IPS-20b (cell line): Measurements from ENCODE around the gene SASS6.
"Not testable (repeated sequence)": the region's sequence is repeated elsewhere in the genome, so short reads cannot be mapped to it uniquely, and the experiment has no call there.

Experiments
- H3K27ac ChIP-seq: one replicate; pipeline ENCODE4 v1.5.1; 2013; ENCODE audit warnings: low read length
- H3K27me3 ChIP-seq: 2 replicates; pipeline ENCODE4 v1.6.1; 2013; ENCODE audit warnings: mild to moderate bottlenecking, low read length, inconsistent platforms; ENCODE audit not compliant: insufficient read depth
- H3K36me3 ChIP-seq: 2 replicates; pipeline ENCODE4 v1.6.1; 2013; ENCODE audit warnings: low read depth, mild to moderate bottlenecking, inconsistent platforms, low read length, moderate library complexity; ENCODE audit not compliant: insufficient read depth
- H3K4me1 ChIP-seq: 2 replicates; pipeline ENCODE4 v1.6.1; 2013; ENCODE audit warnings: mild to moderate bottlenecking, control low read depth, inconsistent platforms, low read length, moderate library complexity; ENCODE audit not compliant: insufficient read depth
- H3K4me3 ChIP-seq: 2 replicates; pipeline ENCODE4 v1.5.1; 2013; ENCODE audit warnings: mild to moderate bottlenecking, low read length, inconsistent platforms
- H3K9ac ChIP-seq: 2 replicates; pipeline ENCODE4 v1.6.1; 2013; ENCODE audit warnings: low read depth, mild to moderate bottlenecking, inconsistent platforms, low read length, moderate library complexity
- H3K9me3 ChIP-seq: 2 replicates; pipeline ENCODE4 v1.6.1; 2013; ENCODE audit warnings: mild to moderate bottlenecking, low read depth, low read length, inconsistent platforms; ENCODE audit not compliant: insufficient read depth

SASS6 gene

DNA sequence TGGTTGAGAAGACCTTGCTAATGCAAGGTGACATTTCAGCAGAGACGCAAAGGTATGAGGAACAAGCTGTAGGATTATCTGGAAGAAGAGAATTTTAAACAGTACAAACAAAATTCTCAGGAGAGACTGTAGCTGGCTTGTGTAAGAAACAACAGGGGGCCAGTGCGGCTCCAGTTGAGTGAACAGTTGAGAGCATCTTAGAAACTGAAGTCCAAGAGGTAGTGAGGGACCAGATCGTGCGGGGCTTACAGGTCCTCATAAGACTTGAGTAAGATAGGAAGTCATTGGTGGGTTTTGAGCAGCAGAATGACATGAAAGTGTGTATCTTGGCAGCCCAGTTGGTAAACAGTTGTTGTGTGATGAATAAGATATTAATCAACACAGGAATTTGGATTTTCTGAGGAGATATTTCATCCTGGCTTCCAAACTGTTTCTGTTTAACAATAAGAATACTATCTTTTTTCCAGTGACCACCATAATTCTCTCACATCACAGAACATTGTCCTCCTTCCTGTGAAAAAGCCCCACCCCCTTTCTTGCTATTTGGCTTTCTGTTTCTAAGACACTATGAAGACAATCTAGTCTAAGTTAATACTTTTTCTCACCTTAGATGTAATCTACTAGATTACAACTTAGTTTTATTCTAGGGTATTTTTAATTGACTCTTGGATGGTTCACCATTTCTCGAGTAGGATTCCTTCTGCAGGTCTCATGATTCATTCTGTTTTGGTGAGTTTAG, 62.4 kb downstream of the SASS6 start:
- H3K36me3 ChIP-seq: peaks cover 76% of the 10 kb centered on the region
- H3K4me1 ChIP-seq: no peaks in the 10 kb centered on the region
- H3K27me3 ChIP-seq: no peaks in the 10 kb centered on the region
- no peak overlapping the region for H3K9ac ChIP-seq
- no peak overlapping the region for H3K27ac ChIP-seq
- H3K4me3 ChIP-seq: no peak overlapping the region
- H3K9me3 ChIP-seq: no peaks in the 10 kb centered on the region

DNA sequence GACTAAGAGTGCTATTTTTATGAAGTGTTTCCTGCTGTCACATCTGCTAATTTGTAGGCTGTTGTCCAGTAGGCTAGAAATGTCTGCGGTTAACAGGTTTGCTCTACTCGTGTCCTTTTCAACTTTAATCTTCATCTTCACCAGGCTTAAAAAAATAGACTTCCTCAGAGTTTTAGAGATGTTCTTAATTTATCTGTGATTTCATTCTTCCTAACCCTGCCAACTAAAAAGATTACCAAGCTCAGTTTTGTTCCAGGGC, 66.8 kb downstream of the SASS6 start:
- Histone ChIP-seq H3K27ac (no peak overlapping the region), H3K27me3 (no peaks in the 10 kb centered on the region), H3K4me1 (no peaks in the 10 kb centered on the region), H3K36me3 (peaks cover 81% of the 10 kb centered on the region), H3K9ac (no peak overlapping the region), H3K9me3 (no peaks in the 10 kb centered on the region), H3K4me3 (no peak overlapping the region)

DNA sequence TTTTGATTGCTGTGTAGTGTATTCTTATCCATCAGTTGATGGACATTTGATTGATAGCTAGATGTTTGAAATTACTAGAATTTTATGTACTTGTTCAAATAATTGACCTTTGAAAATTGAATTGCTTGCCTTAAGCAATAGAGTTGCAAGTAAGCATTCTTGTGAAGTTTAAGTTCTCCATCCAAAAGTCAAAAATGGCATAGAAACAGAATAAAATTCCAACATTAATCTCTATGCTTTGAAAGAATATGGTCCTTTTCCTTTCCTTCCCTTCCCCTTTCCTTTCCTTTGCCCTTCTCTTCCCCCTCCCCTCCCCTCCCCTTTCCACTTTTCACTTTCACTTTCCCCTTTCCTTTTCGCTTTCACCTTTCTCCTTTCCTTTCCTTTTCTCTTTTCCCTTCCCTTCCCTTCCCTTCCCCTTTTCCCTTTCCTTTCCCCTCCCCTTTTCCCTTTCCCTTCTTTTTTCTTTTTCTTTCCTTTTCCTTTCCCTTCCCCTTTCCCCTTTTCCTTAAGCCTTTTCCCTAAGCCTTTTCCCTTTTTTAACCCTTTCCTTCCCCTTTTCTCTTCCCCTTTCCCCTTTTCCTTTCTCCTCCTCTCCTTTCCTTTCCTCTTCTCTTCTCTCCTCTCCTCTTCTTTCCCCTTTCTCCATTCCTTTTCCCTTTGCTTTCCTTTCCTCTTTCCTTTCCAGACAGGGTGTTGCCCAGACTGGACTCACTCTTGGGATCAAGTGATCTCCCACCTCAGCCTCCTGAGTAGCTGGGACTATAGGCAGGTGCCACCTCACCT, 67.4 kb downstream of the SASS6 start:
- no peak overlapping the region for H3K27ac ChIP-seq
- no peak overlapping the region for H3K9ac ChIP-seq
- no peaks in the 10 kb centered on the region for H3K4me1 ChIP-seq
- peaks cover 81% of the 10 kb centered on the region for H3K36me3 ChIP-seq
- no peak overlapping the region for H3K4me3 ChIP-seq
- H3K27me3 ChIP-seq: no peaks in the 10 kb centered on the region
- H3K9me3 ChIP-seq: no peaks in the 10 kb centered on the region

DNA sequence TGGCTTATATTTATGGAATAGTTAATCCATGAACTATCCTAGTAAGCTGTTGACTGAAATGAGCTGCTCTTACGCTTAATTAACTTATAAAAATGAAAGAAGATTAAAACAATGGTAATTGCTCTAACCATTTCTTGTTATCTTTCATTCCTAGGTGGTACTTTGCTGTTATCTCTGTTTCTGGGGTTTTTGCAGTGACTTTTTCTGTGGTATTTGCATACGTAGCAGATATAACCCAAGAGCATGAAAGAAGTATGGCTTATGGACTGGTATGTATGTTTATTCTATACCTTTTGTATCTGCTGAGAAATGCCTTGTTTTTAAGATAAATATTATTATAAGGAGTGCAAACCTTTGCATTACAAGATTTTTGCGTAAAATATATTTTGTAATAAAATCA, 71.0 kb downstream of the SASS6 start:
- no peak overlapping the region for H3K4me3 ChIP-seq
- peaks cover 68% of the 10 kb centered on the region for H3K36me3 ChIP-seq
- no peaks in the 10 kb centered on the region for H3K9me3 ChIP-seq
- H3K4me1 ChIP-seq: no peaks in the 10 kb centered on the region
- no peaks in the 10 kb centered on the region for H3K27me3 ChIP-seq
- H3K9ac ChIP-seq: no peak overlapping the region
- H3K27ac ChIP-seq: no peak overlapping the region

DNA sequence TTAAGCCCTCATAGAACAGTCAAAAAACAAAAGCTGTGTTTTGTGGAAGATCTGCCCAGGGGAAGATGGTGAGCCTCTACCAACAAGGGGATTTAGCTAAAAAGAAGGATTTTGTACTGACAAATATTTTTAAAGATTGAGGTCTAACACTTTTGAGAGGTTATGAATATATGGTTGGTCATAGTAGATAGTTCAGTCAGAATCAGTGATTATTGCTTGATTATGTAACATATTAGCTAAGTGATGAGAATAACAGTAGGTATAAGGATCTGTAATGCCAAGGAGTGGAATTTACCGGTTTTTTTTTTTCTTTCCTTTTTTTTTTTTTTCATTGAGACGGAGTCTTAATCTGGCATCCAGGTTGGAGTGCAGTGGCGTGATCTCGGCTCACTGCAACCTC, 79.0 kb downstream of the SASS6 start:
- H3K9me3 ChIP-seq: no peaks in the 10 kb centered on the region
- H3K4me1 ChIP-seq: peaks cover 14% of the 10 kb centered on the region
- H3K36me3 ChIP-seq: peaks cover 24% of the 10 kb centered on the region
- no peak overlapping the region for H3K27ac ChIP-seq
- no peak overlapping the region for H3K4me3 ChIP-seq
- H3K27me3 ChIP-seq: no peaks in the 10 kb centered on the region
- no peak overlapping the region for H3K9ac ChIP-seq

DNA sequence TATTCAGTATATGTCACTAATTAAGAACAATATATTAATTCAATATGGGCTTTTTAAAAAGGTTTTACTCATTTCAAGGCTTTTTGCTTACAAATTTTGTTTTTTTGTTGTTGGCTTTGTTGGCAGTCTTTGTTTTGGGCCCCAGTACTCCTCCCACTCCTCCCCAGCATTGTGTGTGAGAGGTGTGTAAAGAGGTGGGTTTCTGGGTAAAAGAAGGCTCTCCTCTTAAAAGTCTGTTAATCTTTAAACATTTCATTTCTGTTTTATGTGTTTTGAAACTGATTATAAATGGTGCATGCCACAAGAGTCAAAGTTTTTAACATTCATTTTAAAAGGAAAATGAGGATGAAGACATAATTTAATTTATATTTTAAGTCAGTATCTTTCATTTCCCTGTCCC, 79.6 kb downstream of the SASS6 start:
- H3K9me3 ChIP-seq: no peaks in the 10 kb centered on the region
- H3K36me3 ChIP-seq: peaks cover 20% of the 10 kb centered on the region
- H3K4me1 ChIP-seq: peaks cover 17% of the 10 kb centered on the region
- no peak overlapping the region for H3K4me3 ChIP-seq
- no peaks in the 10 kb centered on the region for H3K27me3 ChIP-seq
- H3K27ac ChIP-seq: no peak overlapping the region
- no peak overlapping the region for H3K9ac ChIP-seq

DNA sequence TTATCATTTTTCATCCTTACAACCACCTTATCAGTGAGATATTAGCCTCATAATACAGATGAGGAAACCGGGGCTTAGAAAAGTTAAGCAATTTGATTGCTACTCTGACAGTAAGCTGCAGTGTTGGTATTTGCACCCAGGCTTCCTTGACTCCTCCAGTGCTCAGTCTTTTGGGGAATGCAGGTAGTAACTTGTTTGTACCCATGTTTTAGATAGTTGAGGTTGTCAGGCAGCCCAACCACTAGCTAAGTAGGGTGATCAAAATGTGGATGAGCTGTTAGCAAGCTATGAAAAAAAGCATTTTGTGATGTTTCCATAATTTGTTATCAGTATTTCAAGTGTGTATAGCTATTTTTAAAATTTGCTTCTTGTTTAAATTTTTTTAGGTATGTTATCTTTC, 80.8 kb downstream of the SASS6 start:
- Histone ChIP-seq H3K9me3 (no peaks in the 10 kb centered on the region), H3K36me3 (peaks cover 15% of the 10 kb centered on the region; the same call in 1 of the 2 replicates), H3K27ac (no peak overlapping the region), H3K9ac (no peak overlapping the region), H3K4me3 (no peak overlapping the region), H3K27me3 (no peaks in the 10 kb centered on the region), H3K4me1 (peaks cover 19% of the 10 kb centered on the region)

DNA sequence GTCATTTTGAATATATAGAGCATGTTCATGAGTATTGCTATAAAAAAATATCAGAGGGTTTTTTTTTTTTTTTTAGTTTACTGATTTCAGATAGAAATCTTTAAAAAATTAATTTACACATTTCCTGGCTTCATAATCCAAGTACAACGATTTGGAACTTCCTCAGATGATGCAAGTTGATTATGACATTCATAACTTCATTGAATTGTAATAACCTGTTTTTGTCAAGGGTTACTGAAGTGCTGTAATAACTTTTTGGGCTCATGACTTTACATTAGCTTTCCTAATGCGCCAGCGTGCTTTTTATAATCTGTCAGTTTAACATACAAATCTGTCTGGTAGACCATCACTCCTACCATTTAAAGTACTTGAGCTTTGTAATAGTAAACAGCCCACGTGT, 81.3 kb downstream of the SASS6 start:
- Histone ChIP-seq H3K4me1 (peaks cover 23% of the 10 kb centered on the region), H3K36me3 (peaks cover 15% of the 10 kb centered on the region; the same call in 1 of the 2 replicates), H3K27me3 (no peaks in the 10 kb centered on the region), H3K9me3 (no peaks in the 10 kb centered on the region), H3K9ac (no peak overlapping the region), H3K27ac (no peak overlapping the region), H3K4me3 (no peak overlapping the region)

DNA sequence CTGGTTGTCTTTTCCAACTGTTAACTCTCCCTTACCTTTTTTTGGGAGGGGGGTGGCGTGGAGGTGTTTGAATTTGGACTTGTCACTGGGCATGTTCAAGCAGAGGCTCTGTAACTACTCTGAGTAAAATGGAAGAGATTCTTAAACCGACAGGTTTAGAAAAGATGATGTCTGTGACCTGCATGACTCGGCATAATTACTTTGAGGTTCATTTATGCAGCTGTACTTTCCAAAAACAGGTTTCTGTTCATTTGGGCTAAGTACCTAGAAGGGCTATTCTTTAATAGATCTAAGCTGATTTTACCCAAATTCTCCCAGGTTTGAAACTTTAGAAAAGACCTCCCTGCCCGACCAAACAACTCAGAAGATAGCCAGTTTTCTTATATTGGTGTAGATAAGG, 82.6 kb downstream of the SASS6 start:
- no peaks in the 10 kb centered on the region for H3K9me3 ChIP-seq
- H3K4me3 ChIP-seq: no peak overlapping the region
- no peak overlapping the region for H3K9ac ChIP-seq
- H3K27ac ChIP-seq: peak overlapping the region; percentile 44
- H3K4me1 ChIP-seq: peaks cover 23% of the 10 kb centered on the region
- H3K27me3 ChIP-seq: no peaks in the 10 kb centered on the region
- peaks cover 15% of the 10 kb centered on the region; the same call in 1 of the 2 replicates for H3K36me3 ChIP-seq

DNA sequence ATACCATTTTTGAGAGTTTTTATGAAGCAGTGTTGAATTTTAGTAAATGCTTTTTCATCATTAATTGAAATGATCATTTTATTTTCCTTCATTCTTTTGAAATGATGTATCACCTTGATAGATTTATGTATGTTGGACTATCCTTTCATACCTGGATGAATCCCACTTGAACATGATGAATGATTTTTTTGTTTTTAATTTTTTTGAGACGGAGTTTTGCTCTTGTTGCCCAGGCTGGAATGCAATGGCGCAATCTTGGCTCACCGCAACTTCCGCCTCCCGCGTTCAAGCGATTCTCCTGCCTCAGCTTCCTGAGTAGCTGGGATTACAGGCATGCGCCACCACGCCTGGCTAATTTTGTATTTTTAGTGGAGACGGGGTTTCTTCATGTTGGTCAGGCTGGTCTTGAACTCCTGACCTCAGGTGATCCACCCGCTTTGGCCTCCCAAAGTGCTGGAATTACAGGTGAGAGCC, 85.5 kb downstream of the SASS6 start:
- H3K9ac ChIP-seq, H3K4me3 ChIP-seq, H3K27me3 ChIP-seq, H3K9me3 ChIP-seq, H3K27ac ChIP-seq: not testable (repeated sequence)
- H3K4me1 ChIP-seq: peaks cover 24% of the 10 kb centered on the region
- peaks cover 19% of the 10 kb centered on the region for H3K36me3 ChIP-seq

DNA sequence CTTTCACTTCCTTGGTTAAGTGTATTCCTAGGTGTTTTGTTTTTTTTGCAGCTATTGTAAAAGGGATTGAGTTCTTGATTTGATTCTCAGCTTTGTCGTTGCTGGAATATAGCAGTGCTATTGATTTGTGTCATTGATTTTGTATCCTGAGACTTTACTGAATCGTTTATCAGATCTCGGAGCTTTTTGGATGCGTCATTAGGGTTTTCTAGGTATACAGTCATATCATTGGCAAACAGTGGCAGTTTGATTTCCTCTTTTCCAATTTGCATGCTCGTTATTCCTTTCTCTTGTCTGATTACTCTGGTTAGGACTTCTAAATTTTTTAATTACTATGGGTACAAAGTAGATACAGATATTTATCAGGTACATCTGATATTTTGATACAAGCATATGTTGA, 87.5 kb downstream of the SASS6 start:
- Histone ChIP-seq H3K4me3 (no peak overlapping the region), H3K27ac (no peak overlapping the region), H3K36me3 (peaks cover 11% of the 10 kb centered on the region), H3K9me3 (peaks cover 4% of the 10 kb centered on the region; the same call in 1 of the 2 replicates), H3K27me3 (no peaks in the 10 kb centered on the region), H3K9ac (no peak overlapping the region), H3K4me1 (peaks cover 28% of the 10 kb centered on the region)

DNA sequence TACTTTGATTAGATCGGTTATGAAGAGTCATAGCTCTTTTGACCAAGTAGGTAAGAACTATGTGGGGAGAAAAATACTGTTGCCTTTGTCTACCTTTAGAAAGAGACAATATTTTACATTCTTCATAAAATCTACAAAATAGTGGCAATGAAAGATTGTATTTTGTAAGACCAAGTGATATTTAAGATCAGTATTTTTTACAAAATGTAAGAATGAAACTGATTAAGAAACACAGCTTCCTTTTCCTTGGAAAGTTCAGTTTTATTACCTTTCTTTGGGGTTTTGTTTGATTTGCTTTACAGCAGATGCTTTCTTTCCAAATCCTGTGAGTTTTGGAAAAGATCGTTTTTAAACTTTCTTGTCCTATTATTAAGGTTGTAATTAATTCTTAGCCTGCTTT, 93.1 kb downstream of the SASS6 start:
- H3K4me3 ChIP-seq: peak overlapping the region; percentile 87
- H3K9ac ChIP-seq: peak overlapping the region; percentile 94; the same call in 1 of the 2 replicates
- H3K27ac ChIP-seq: no peak overlapping the region
- peaks cover 7% of the 10 kb centered on the region; the same call in 1 of the 2 replicates for H3K36me3 ChIP-seq
- peaks cover 10% of the 10 kb centered on the region; the same call in 1 of the 2 replicates for H3K4me1 ChIP-seq
- peaks cover 4% of the 10 kb centered on the region; the same call in 1 of the 2 replicates for H3K9me3 ChIP-seq
- H3K27me3 ChIP-seq: no peaks in the 10 kb centered on the region
